HG02759 (cell line): ENCODE measurements around the gene RBPJ.

Source experiments
- ATAC-seq: cut with Tn5 transposase; IDR thresholded peaks from one replicate; pipeline ENCODE4 v1.9.1; 2021; ENCODE audit warnings: mild to moderate bottlenecking, moderate library complexity; ENCODE audit not compliant: unreplicated experiment

Gene RBPJ

GRCh38 chr4:26412381-26413372, 91.9 kb downstream of the RBPJ start:
- ATAC-seq, result no peak

- ATAC-seq, result no peak
These were observed 92.8 kb downstream of the RBPJ start for GRCh38 chr4:26413582-26413981.

- no peak for ATAC-seq
These were observed 97.3 kb downstream of the RBPJ start for GRCh38 chr4:26418107-26418506.

- no peak for ATAC-seq
These were observed 98.0 kb downstream of the RBPJ start for GRCh38 chr4:26418850-26419249.

GRCh38 chr4:26420438-26420837, 99.6 kb downstream of the RBPJ start:
- no peak for ATAC-seq

GRCh38 chr4:26420913-26421312, 100.1 kb downstream of the RBPJ start:
- no peak for ATAC-seq

- no peak for ATAC-seq
These were observed 103.3 kb downstream of the RBPJ start for GRCh38 chr4:26424153-26424552.

GRCh38 chr4:26424838-26425237, 104.0 kb downstream of the RBPJ start:
- ATAC-seq, result no peak

GRCh38 chr4:26425953-26426352, 105.1 kb downstream of the RBPJ start:
- ATAC-seq, result no peak

- ATAC-seq, result no peak
These were observed 106.1 kb downstream of the RBPJ start for GRCh38 chr4:26426892-26427291.

GRCh38 chr4:26429910-26430309, 109.1 kb downstream of the RBPJ start:
- ATAC-seq, result no peak

- no peak for ATAC-seq
These were observed 110.8 kb downstream of the RBPJ start for GRCh38 chr4:26431461-26432180.

GRCh38 chr4:26432419-26432818, 111.6 kb downstream of the RBPJ start:
- no peak for ATAC-seq

- no peak for ATAC-seq
These were observed 112.7 kb downstream of the RBPJ start for GRCh38 chr4:26433556-26433955.

GRCh38 chr4:26434030-26434639, 113.3 kb downstream of the RBPJ start:
- no peak for ATAC-seq

- no peak for ATAC-seq
These were observed 120.3 kb downstream of the RBPJ start for GRCh38 chr4:26441102-26441501.

- no peak for ATAC-seq
These were observed 121.0 kb downstream of the RBPJ start for GRCh38 chr4:26441771-26442170.

GRCh38 chr4:26447378-26447777, 126.6 kb downstream of the RBPJ start:
- no peak for ATAC-seq

GRCh38 chr4:26450418-26450817, 129.6 kb downstream of the RBPJ start:
- no peak for ATAC-seq

GRCh38 chr4:26451597-26451996, 130.8 kb downstream of the RBPJ start:
- no peak for ATAC-seq
